IMR-90 (cell line): ENCODE data around the gene DPPA2. TPM values are rescaled to one million over a fixed set of nuclear protein-coding genes. Genes with fewer than 3 reads are reported as not detected.

Source experiments
- ATAC-seq: fragments of 200-7000 bp; cut with Tn5 transposase; 2 replicates; pipeline ENCODE4 v1.9.1; 2020; ENCODE audit warnings: low read depth, mild to moderate bottlenecking, moderate library complexity
- BruUV-seq: library from RNA; stranded (reverse); fragments of 400-500 nt; replicated peaks from 2 replicates; lab custom pipeline; 2021; lab: Mats Ljungman, UMichigan
- CTCF ChIA-PET: fragments of 300-600 bp; formaldehyde crosslinking; extraction: SDS; loops from one replicate; lab custom pipeline; 2021; ENCODE audit warnings: antibody characterized with exemption; lab: Yijun Ruan, JAX
- POLR2A ChIA-PET: fragments of 300-600 bp; sonication (Branson Sonifier 250); formaldehyde crosslinking; loops from one replicate; lab custom pipeline; 2022; ENCODE audit warnings: antibody characterized with exemption; ENCODE audit not compliant: unreplicated experiment; lab: Charles Lee
- DNase-seq: peaks from one replicate; pipeline ENCODE4 v3.0.0; 2013
- H2AFZ ChIP-seq: replicated peaks from 2 replicates; pipeline ENCODE3; 2013; ENCODE audit warnings: low read length, mild to moderate bottlenecking; ENCODE audit not compliant: poor library complexity
- H2AK5ac ChIP-seq: 2 replicates; pipeline ENCODE4 v1.6.1; 2013; ENCODE audit warnings: low read depth, low read length, inconsistent platforms
- H2AK9ac ChIP-seq: replicated peaks from 2 replicates; pipeline ENCODE3; 2013; ENCODE audit warnings: mild to moderate bottlenecking, low read depth, low read length, moderate library complexity; ENCODE audit not compliant: poor library complexity
- H2BK120ac ChIP-seq: 2 replicates; pipeline ENCODE4 v1.6.1; 2013; ENCODE audit warnings: low read depth, low read length, inconsistent platforms
- H2BK15ac ChIP-seq: 3 replicates; pipeline ENCODE4 v1.6.1; 2013; ENCODE audit warnings: low read depth, low read length, inconsistent platforms
- H2BK20ac ChIP-seq: 2 replicates; pipeline ENCODE4 v1.6.1; 2013; ENCODE audit warnings: low read depth, mild to moderate bottlenecking, inconsistent platforms, low read length, moderate library complexity
- H2BK5ac ChIP-seq: 2 replicates; pipeline ENCODE4 v1.6.1; 2013; ENCODE audit warnings: mild to moderate bottlenecking, low read depth, low read length, inconsistent platforms; ENCODE audit not compliant: poor library complexity, severe bottlenecking
- H3K14ac ChIP-seq: replicated peaks from 2 replicates; pipeline ENCODE4 v1.6.1; 2013; ENCODE audit warnings: low read depth, low read length, inconsistent platforms
- H3K18ac ChIP-seq: 2 replicates; pipeline ENCODE4 v1.6.1; 2013; ENCODE audit warnings: low read depth, low read length, control low read depth
- H3K23ac ChIP-seq: 2 replicates; pipeline ENCODE4 v1.6.1; 2013; ENCODE audit warnings: low read depth, low read length, inconsistent platforms
- H3K27ac ChIP-seq: 2 replicates; pipeline ENCODE4 v1.5.1; 2013; ENCODE audit warnings: mild to moderate bottlenecking, control low read depth, low read length; ENCODE audit not compliant: insufficient read depth
- H3K27me3 ChIP-seq: 2 replicates; pipeline ENCODE4 v1.6.1; 2013; ENCODE audit warnings: low read length; ENCODE audit not compliant: control insufficient read depth, insufficient read depth
- H3K36me3 ChIP-seq: 2 replicates; pipeline ENCODE4 v1.6.1; 2013; ENCODE audit warnings: low read length, mixed read lengths; ENCODE audit not compliant: control insufficient read depth, insufficient read depth
- H3K4ac ChIP-seq: 2 replicates; pipeline ENCODE4 v1.6.1; 2013; ENCODE audit warnings: low read depth, low read length, inconsistent platforms
- H3K4me1 ChIP-seq: 2 replicates; pipeline ENCODE4 v1.6.1; 2013; ENCODE audit warnings: low read length, mixed read lengths; ENCODE audit not compliant: control insufficient read depth, insufficient read depth
- H3K4me2 ChIP-seq: 2 replicates; pipeline ENCODE4 v1.6.1; 2013; ENCODE audit warnings: low read depth, mild to moderate bottlenecking, control low read depth, low read length, moderate library complexity
- H3K4me3 ChIP-seq: 2 replicates; pipeline ENCODE4 v1.5.1; 2013; ENCODE audit warnings: low read depth, mild to moderate bottlenecking, control low read depth, low read length, moderate library complexity; ENCODE audit not compliant: insufficient read depth
- H3K56ac ChIP-seq: 2 replicates; pipeline ENCODE4 v1.6.1; 2013; ENCODE audit warnings: low read length, inconsistent platforms; ENCODE audit not compliant: insufficient read depth; ENCODE audit errors: extremely low read depth
- H3K79me1 ChIP-seq, 2 experiments: 2 replicates each; pipeline ENCODE4 v1.6.1; 2013; ENCODE audit warnings: low read length in 2 of 2, inconsistent platforms in 1 of 2, low read depth in 1 of 2
- H3K9ac ChIP-seq: 2 replicates; pipeline ENCODE4 v1.6.1; 2013; ENCODE audit warnings: low read depth, low read length, control low read depth
- H3K9me1 ChIP-seq: 2 replicates; pipeline ENCODE4 v1.6.1; 2013; ENCODE audit warnings: low read length, inconsistent platforms; ENCODE audit not compliant: insufficient read depth
- H3K9me3 ChIP-seq: 2 replicates; pipeline ENCODE4 v1.6.1; 2013; ENCODE audit warnings: low read length; ENCODE audit not compliant: control insufficient read depth, insufficient read depth
- H4K20me1 ChIP-seq: 2 replicates; pipeline ENCODE4 v1.6.1; 2013; ENCODE audit warnings: low read length, inconsistent platforms; ENCODE audit not compliant: insufficient read depth
- H4K5ac ChIP-seq: 2 replicates; pipeline ENCODE4 v1.6.1; 2013; ENCODE audit warnings: mild to moderate bottlenecking, low read depth, low read length, control low read depth
- H4K8ac ChIP-seq, 2 experiments: 2 replicates each; pipeline ENCODE4 v1.6.1; 2013; ENCODE audit warnings: low read depth in 2 of 2, low read length in 2 of 2, control low read depth in 1 of 2, inconsistent platforms in 1 of 2
- H4K91ac ChIP-seq: 2 replicates; pipeline ENCODE4 v1.6.1; 2013; ENCODE audit warnings: low read depth, low read length, inconsistent platforms; ENCODE audit not compliant: insufficient read depth
- BHLHE40 ChIP-seq: fragments of 150-350 bp; IDR thresholded peaks from 2 replicates; pipeline ENCODE4 v1.6.1; 2016; ENCODE audit warnings: mild to moderate bottlenecking, low read depth, low read length
- CEBPB ChIP-seq: IDR thresholded peaks from 2 replicates; pipeline ENCODE4 v1.6.1; 2012; ENCODE audit warnings: low read depth, low read length, improper control_type of control experiment
- CHD1 ChIP-seq: IDR thresholded peaks from 2 replicates; pipeline ENCODE4 v1.6.1; 2012; ENCODE audit warnings: low read depth, low read length, improper control_type of control experiment
- CTCF ChIP-seq: conservative IDR thresholded peaks from 2 replicates; pipeline ENCODE4 v1.5.1; 2012; ENCODE audit warnings: mild to moderate bottlenecking, low read depth, low read length, improper control_type of control experiment
- FOS ChIP-seq: fragments of 150-350 bp; IDR thresholded peaks from 2 replicates; pipeline ENCODE4 v1.6.1; 2016; ENCODE audit warnings: low read depth, low read length
- MAZ ChIP-seq: IDR thresholded peaks from 2 replicates; pipeline ENCODE4 v1.6.1; 2012; ENCODE audit warnings: low read depth, mild to moderate bottlenecking, low read length, improper control_type of control experiment, moderate library complexity, borderline replicate concordance
- MXI1 ChIP-seq: IDR thresholded peaks from 2 replicates; pipeline ENCODE4 v1.6.1; 2012; ENCODE audit warnings: low read depth, mild to moderate bottlenecking, low read length, moderate library complexity, borderline replicate concordance
- NFE2L2 ChIP-seq: fragments of 150-350 bp; IDR thresholded peaks from 2 replicates; pipeline ENCODE4 v1.6.1; 2016; ENCODE audit warnings: low read depth, mild to moderate bottlenecking, low read length
- POLR2A ChIP-seq: IDR thresholded peaks from 2 replicates; pipeline ENCODE4 v1.6.1; 2012; ENCODE audit warnings: mild to moderate bottlenecking, low read depth, low read length
- RAD21 ChIP-seq: IDR thresholded peaks from 2 replicates; pipeline ENCODE4 v1.6.1; 2012; ENCODE audit warnings: low read length, improper control_type of control experiment
- RFX5 ChIP-seq: IDR thresholded peaks from 2 replicates; pipeline ENCODE4 v1.8.0; 2012; ENCODE audit warnings: low read depth, mild to moderate bottlenecking, low read length, moderate library complexity
- USF2 ChIP-seq: fragments of 150-350 bp; IDR thresholded peaks from 2 replicates; pipeline ENCODE4 v1.6.1; 2017; ENCODE audit warnings: mild to moderate bottlenecking, antibody characterized with exemption, low read length, low read depth
- WGBS, 2 experiments: methylation state at CpG; one replicate each; pipeline versions ENCODE4 v1.1.5 to v1.1.7; 2013; ENCODE audit warnings: missing lambda C conversion rate in 2 of 2; ENCODE audit not compliant: insufficient read length in 1 of 2; ENCODE audit errors: extremely low coverage in 2 of 2; 5-methylcytosine and 5-hydroxymethylcytosine counted together
- dilution Hi-C: fragments of 300-500 bp; cut with HindIII; formaldehyde crosslinking; loops from one replicate; pipeline ENCODE4 v1.14.3; 2018; ENCODE audit warnings: low sequenced_read_pairs; ENCODE audit not compliant: unreplicated experiment
- in situ Hi-C: fragments of 300-500 bp; cut with MboI; formaldehyde crosslinking; loops from 3 replicates; pipeline ENCODE4 v1.14.3; 2019; ENCODE audit warnings: low sequenced_read_pairs, inconsistent platforms, mixed read lengths
- intact Hi-C: fragments of 100-400 bp; cut with micrococcal nuclease; formaldehyde crosslinking; loops from 2 replicates; pipeline ENCODE4 v1.10.0; 2022
- polyA plus RNA-seq, 3 experiments: library from polyadenylated mRNA; depleted of rRNA; stranded (reverse); fragments of >200 nt; gene quantifications; 2 replicates each; pipeline ENCODE4 v1.2.3, GENCODE V29; 2012; ENCODE audit warnings: low replicate concordance in 1 of 3
- total RNA-seq: library from RNA; depleted of rRNA; stranded (reverse); fragments of >200 nt; gene quantifications from 2 replicates; pipeline ENCODE4 v1.2.3, GENCODE V29; 2012
- TF ChIP-seq, protein P1 (sequence below): fragments of 150-350 bp; IDR thresholded peaks from 2 replicates; pipeline ENCODE4 v1.6.1; 2016; ENCODE audit warnings: low read depth, mild to moderate bottlenecking, low read length, moderate library complexity, borderline replicate concordance

The DPPA2 gene
- total and polyA plus RNA-seq, 2 of the 4 experiments (the other 2 are of a cell fraction): not detected

- Histone ChIP-seq H2BK15ac (no peak overlapping the region), H4K20me1 (no peaks in the 10 kb centered on the region), H3K56ac (no peak overlapping the region), H2AK9ac (no peak overlapping the region), H3K36me3 (no peaks in the 10 kb centered on the region), H3K27me3 (no peaks in the 10 kb centered on the region), H3K9me3 (peaks cover 1% of the 10 kb centered on the region; the same call in 1 of the 2 replicates), H2AFZ (no peak overlapping the region), H3K4me1 (no peaks in the 10 kb centered on the region), H2BK120ac (no peak overlapping the region), H3K9ac (no peak overlapping the region), H3K79me1 (no peaks in the 10 kb centered on the region), H2AK5ac (no peak overlapping the region), H2BK5ac (no peak overlapping the region), H2BK20ac (no peak overlapping the region), H4K8ac (no peak overlapping the region), H3K23ac (no peak overlapping the region), H4K91ac (no peak overlapping the region), H3K14ac (no peak overlapping the region), H3K27ac (no peak overlapping the region), H4K5ac (no peak overlapping the region), H3K9me1 (no peaks in the 10 kb centered on the region), H3K4me3 (no peak overlapping the region), H3K4ac (no peak overlapping the region), H3K4me2 (no peak overlapping the region), H3K18ac (no peak overlapping the region)
- dilution Hi-C loops: no loop called here
- TF ChIP-seq NFE2L2: no peak
- TF ChIP-seq CTCF: no peak
- TF ChIP-seq MAZ: no peak
- TF ChIP-seq RAD21: no peak
- TF ChIP-seq USF2: no peak
- TF ChIP-seq FOS: no peak
- TF ChIP-seq CEBPB: no peak
- TF ChIP-seq MXI1: no peak
- TF ChIP-seq POLR2A: no peak
- no peak for TF ChIP-seq CHD1
- TF ChIP-seq, protein P1, sequence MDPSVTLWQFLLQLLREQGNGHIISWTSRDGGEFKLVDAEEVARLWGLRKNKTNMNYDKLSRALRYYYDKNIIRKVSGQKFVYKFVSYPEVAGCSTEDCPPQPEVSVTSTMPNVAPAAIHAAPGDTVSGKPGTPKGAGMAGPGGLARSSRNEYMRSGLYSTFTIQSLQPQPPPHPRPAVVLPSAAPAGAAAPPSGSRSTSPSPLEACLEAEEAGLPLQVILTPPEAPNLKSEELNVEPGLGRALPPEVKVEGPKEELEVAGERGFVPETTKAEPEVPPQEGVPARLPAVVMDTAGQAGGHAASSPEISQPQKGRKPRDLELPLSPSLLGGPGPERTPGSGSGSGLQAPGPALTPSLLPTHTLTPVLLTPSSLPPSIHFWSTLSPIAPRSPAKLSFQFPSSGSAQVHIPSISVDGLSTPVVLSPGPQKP: no peak
- no peak for TF ChIP-seq RFX5
- TF ChIP-seq BHLHE40: no peak
- DNase-seq (no peak), ATAC-seq (no peak)
- ChIA-PET POLR2A (no interaction called here), CTCF (no interaction called here)
- WGBS, 2 experiments: no CpG with 5 or more reads among the region's 3 CpGs
- no TSS peak for BruUV-seq
- intact Hi-C loops: loop anchor here (5.0 kb wide), 1 partner anchor 1794 kb away; the partner anchor contains the start of gene NECTIN3
- in situ Hi-C loops: no loop called here
Observed at GRCh38 chr3:109278141-109278540, 38.2 kb downstream of the DPPA2 start.
